H1 (cell line): ENCODE data around the gene AREG. TPM values are rescaled to one million over a fixed set of nuclear protein-coding genes. Genes with fewer than 3 reads are reported as not detected.

ENCODE experiments used
- CTCF ChIA-PET: fragments of 300-600 bp; sonication (Branson Sonifier 250); formaldehyde crosslinking; loops from one replicate; lab custom pipeline; 2021; ENCODE audit not compliant: partially characterized antibody; lab: Charles Lee
- POLR2A ChIA-PET: fragments of 300-600 bp; sonication (Branson Sonifier 250); formaldehyde crosslinking; loops from one replicate; lab custom pipeline; 2021; ENCODE audit warnings: inconsistent platforms; ENCODE audit not compliant: partially characterized antibody; lab: Charles Lee
- DNase-seq, 2 experiments: peaks; one replicate each; pipeline versions ENCODE4 v3.0.0 to v3.0.0-alpha.2; 2010 to 2022; ENCODE audit warnings: low spot score in 2 of 2, low read depth in 1 of 2, mixed read lengths in 1 of 2
- FAIRE-seq: peaks from 2 replicates; lab custom pipeline; 2011; peaks lifted over from hg19 to GRCh38; lab: Jason Lieb, UNC
- H2AFZ ChIP-seq: 2 replicates; pipeline ENCODE4 v1.8.1; 2012; ENCODE audit warnings: low read length, inconsistent platforms
- H2AK5ac ChIP-seq: 2 replicates; pipeline ENCODE4 v1.6.1; 2013; ENCODE audit warnings: low read depth, low read length
- H2BK120ac ChIP-seq: replicated peaks from 2 replicates; pipeline ENCODE3; 2013; ENCODE audit warnings: low read depth, low read length, inconsistent platforms
- H2BK12ac ChIP-seq: 2 replicates; pipeline ENCODE4 v1.6.1; 2013; ENCODE audit warnings: low read depth, low read length
- H2BK15ac ChIP-seq: 2 replicates; pipeline ENCODE4 v1.6.1; 2013; ENCODE audit warnings: low read length
- H2BK20ac ChIP-seq: 2 replicates; pipeline ENCODE4 v1.6.1; 2013; ENCODE audit warnings: low read length
- H2BK5ac ChIP-seq: 2 replicates; pipeline ENCODE4 v1.6.1; 2013; ENCODE audit warnings: low read depth, low read length
- H3K14ac ChIP-seq: 2 replicates; pipeline ENCODE4 v1.6.1; 2013; ENCODE audit warnings: inconsistent platforms; ENCODE audit not compliant: insufficient read length
- H3K18ac ChIP-seq: 2 replicates; pipeline ENCODE4 v1.6.1; 2013; ENCODE audit warnings: low read length; ENCODE audit errors: extremely low read depth
- H3K23ac ChIP-seq: 2 replicates; pipeline ENCODE4 v1.6.1; 2013; ENCODE audit warnings: inconsistent platforms; ENCODE audit not compliant: insufficient read length
- H3K23me2 ChIP-seq: 2 replicates; pipeline ENCODE4 v1.6.1; 2013; ENCODE audit warnings: low read depth, low read length
- H3K27ac ChIP-seq: 2 replicates; pipeline ENCODE4 v1.6.1; 2011; ENCODE audit warnings: low read depth, low read length, inconsistent platforms
- H3K27me3 ChIP-seq, 4 experiments: replicated peaks in 1 of 4; 1 replicate in 1 of 4; 2 replicates in 3 of 4; pipeline versions ENCODE4 v1.6.1 to v1.8.1; 2011 to 2013; ENCODE audit warnings: low read length in 3 of 4, mild to moderate bottlenecking in 3 of 4, inconsistent platforms in 2 of 4, mixed read lengths in 2 of 4, moderate library complexity in 1 of 4; ENCODE audit not compliant: control insufficient read depth in 3 of 4, insufficient read depth in 3 of 4; ENCODE audit errors: extremely low read depth in 1 of 4
- H3K36me3 ChIP-seq, 4 experiments: 2 replicates each; pipeline versions ENCODE4 v1.6.1 to v1.8.1; 2011 to 2013; ENCODE audit warnings: mild to moderate bottlenecking in 4 of 4, low read length in 3 of 4, moderate library complexity in 2 of 4, control low read depth in 1 of 4, inconsistent platforms in 1 of 4; ENCODE audit not compliant: insufficient read depth in 4 of 4, control insufficient read depth in 2 of 4
- H3K4ac ChIP-seq: replicated peaks from 2 replicates; pipeline ENCODE3; 2013; ENCODE audit warnings: low read length, low read depth, mixed read lengths, inconsistent platforms; ENCODE audit not compliant: insufficient read length
- H3K4me1 ChIP-seq, 4 experiments: replicated peaks in 1 of 4; 1 replicate in 1 of 4; 2 replicates in 3 of 4; pipeline versions ENCODE4 v1.6.1 to v1.8.1; 2011 to 2013; ENCODE audit warnings: low read length in 3 of 4, inconsistent platforms in 2 of 4, mixed read lengths in 1 of 4; ENCODE audit not compliant: insufficient read depth in 4 of 4, control insufficient read depth in 3 of 4
- H3K4me2 ChIP-seq, 2 experiments: 2 replicates each; pipeline versions ENCODE4 v1.6.1 to v1.8.1; 2011 to 2013; ENCODE audit warnings: low read depth in 2 of 2, low read length in 2 of 2, control low read depth in 1 of 2, inconsistent platforms in 1 of 2, mild to moderate bottlenecking in 1 of 2; ENCODE audit not compliant: insufficient read depth in 1 of 2
- H3K4me3 ChIP-seq, 4 experiments: fragments of 200-600, 300-600 bp in 1 of 4; sonication (generic), shearing (Covaris generic), sonication (Bioruptor Twin) in 1 of 4; 2 replicates each; pipeline versions ENCODE4 v1.5.1 to v1.8.1; 2011 to 2016; ENCODE audit warnings: low read length in 4 of 4, low read depth in 3 of 4, control low read depth in 2 of 4, inconsistent platforms in 2 of 4, mild to moderate bottlenecking in 2 of 4, mixed read lengths in 1 of 4, moderate library complexity in 1 of 4; ENCODE audit not compliant: insufficient read depth in 2 of 4; ENCODE audit errors: extremely low read depth in 1 of 4
- H3K56ac ChIP-seq: replicated peaks from 2 replicates; pipeline ENCODE3; 2013; ENCODE audit warnings: low read depth, mild to moderate bottlenecking, mixed read lengths, low read length, inconsistent platforms; ENCODE audit not compliant: insufficient read length
- H3K79me1 ChIP-seq: 2 replicates; pipeline ENCODE4 v1.6.1; 2013; ENCODE audit warnings: low read depth, low read length, control low read depth
- H3K79me2 ChIP-seq, 2 experiments: 2 replicates each; pipeline versions ENCODE4 v1.6.1 to v1.8.1; 2012 to 2013; ENCODE audit warnings: low read length in 2 of 2, mild to moderate bottlenecking in 2 of 2, inconsistent platforms in 1 of 2; ENCODE audit not compliant: insufficient read depth in 2 of 2, control insufficient read depth in 1 of 2
- H3K9ac ChIP-seq, 4 experiments: replicated peaks in 1 of 4; 1 replicate in 1 of 4; 2 replicates in 3 of 4; pipeline versions ENCODE4 v1.6.1 to v1.8.1; 2011 to 2013; ENCODE audit warnings: low read depth in 3 of 4, low read length in 3 of 4, control low read depth in 2 of 4, mild to moderate bottlenecking in 2 of 4, moderate library complexity in 2 of 4, inconsistent platforms in 1 of 4; ENCODE audit errors: extremely low read depth in 1 of 4
- H3K9me3 ChIP-seq, 2 experiments: 2 replicates each; pipeline versions ENCODE4 v1.6.1 to v1.8.1; 2012 to 2013; ENCODE audit warnings: mild to moderate bottlenecking in 2 of 2, moderate library complexity in 2 of 2, control low read depth in 1 of 2, inconsistent platforms in 1 of 2, low read depth in 1 of 2, low read length in 1 of 2, mixed read lengths in 1 of 2; ENCODE audit not compliant: insufficient read depth in 2 of 2
- H4K20me1 ChIP-seq, 2 experiments: replicated peaks in 1 of 2; 2 replicates each; pipeline versions ENCODE3 to v1.8.1; 2011 to 2013; ENCODE audit warnings: inconsistent platforms in 2 of 2, low read length in 2 of 2, mild to moderate bottlenecking in 1 of 2; ENCODE audit not compliant: insufficient read depth in 2 of 2, control insufficient read depth in 1 of 2
- H4K5ac ChIP-seq: 2 replicates; pipeline ENCODE4 v1.6.1; 2013; ENCODE audit warnings: low read length, low read depth, mixed read lengths, inconsistent platforms; ENCODE audit not compliant: insufficient read length
- H4K8ac ChIP-seq: 2 replicates; pipeline ENCODE4 v1.8.0; 2013; ENCODE audit warnings: mild to moderate bottlenecking, moderate library complexity, low read length, inconsistent platforms; ENCODE audit not compliant: insufficient read depth; ENCODE audit errors: extremely low read depth
- H4K91ac ChIP-seq: replicated peaks from 2 replicates; pipeline ENCODE3; 2013; ENCODE audit warnings: low read length, mixed read lengths, inconsistent platforms; ENCODE audit not compliant: insufficient read length
- POLR2A ChIP-seq, 2 experiments: IDR thresholded peaks; 1 replicate in 1 of 2; 2 replicates in 1 of 2; pipeline ENCODE4 v1.6.1; 2011; ENCODE audit warnings: low read depth in 2 of 2, low read length in 2 of 2, mild to moderate bottlenecking in 2 of 2; ENCODE audit errors: control extremely low read depth in 1 of 2
- SUZ12 ChIP-seq: fragments of 200-600 bp; sonication (generic); IDR thresholded peaks from 2 replicates; pipeline ENCODE4 v1.6.1; 2012; ENCODE audit warnings: mild to moderate bottlenecking, inconsistent platforms, low read length, moderate library complexity, mixed read lengths
- TAF1 ChIP-seq: IDR thresholded peaks from 2 replicates; pipeline ENCODE4 v1.6.1; 2011; ENCODE audit warnings: mild to moderate bottlenecking, low read depth, low read length
- WGBS, 2 experiments: shearing (Covaris generic) in 1 of 2; methylation state at CpG; one replicate each; pipeline versions ENCODE4 v1.1.6 to v1.1.7; 2013 to 2015; ENCODE audit warnings: low lambda C conversion rate in 2 of 2, mixed read lengths in 2 of 2, inconsistent platforms in 1 of 2, low coverage in 1 of 2, missing lambda C conversion rate in 1 of 2; ENCODE audit not compliant: insufficient replicate concordance in 2 of 2, insufficient coverage in 1 of 2, insufficient read length in 1 of 2; ENCODE audit errors: extremely low coverage in 1 of 2, missing lambda C conversion rate in 1 of 2; 5-methylcytosine and 5-hydroxymethylcytosine counted together
- polyA plus RNA-seq, 7 experiments: library from polyadenylated mRNA; depleted of rRNA in 3 of 7; stranded (reverse) in 5 of 7; unstranded in 2 of 7; fragments of >200 nt in 5 of 7; fragments of 200-250 nt in 2 of 7; gene quantifications; 1 replicate in 5 of 7; 2 replicates in 1 of 7; 4 replicates in 1 of 7; pipeline versions ENCODE4 v1.2.1 to v1.2.3, GENCODE V29; 2011 to 2013; ENCODE audit warnings: missing spikeins in 2 of 7, mixed read lengths in 2 of 7
- total RNA-seq: library from RNA; stranded (reverse); fragmentation: NEBNext Ultra II Directional; extraction: Animal tissue kit (Norgen Biotek cat#: 25700); gene quantifications from 2 replicates; pipeline ENCODE4 v1.2.1, GENCODE V29; 2021

The AREG gene
- total and polyA plus RNA-seq, 2 of the 8 experiments (the other 6 are each of a cell fraction or from before 2014, with no cell fraction given): not detected

DNA sequence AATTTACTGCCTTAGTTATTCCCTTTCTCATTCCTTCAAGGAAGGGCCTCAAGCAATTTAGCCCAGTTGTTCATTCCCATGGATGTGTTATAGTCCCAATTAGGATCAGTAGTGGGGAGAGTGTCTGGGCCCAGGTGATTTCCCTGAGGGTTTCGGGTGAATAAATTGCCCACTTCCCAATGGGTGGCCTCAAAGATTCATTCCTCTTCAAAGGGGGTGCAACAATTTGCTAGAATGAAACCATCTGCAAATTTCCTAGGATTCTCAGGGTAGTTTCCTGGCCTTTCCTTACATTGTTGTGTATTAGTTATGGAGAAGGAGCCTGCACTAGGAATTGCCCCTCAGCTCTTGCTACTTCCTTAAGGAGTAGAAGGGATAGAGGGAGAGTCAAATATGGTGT lies 6.3 kb upstream of the AREG start:
- no peak overlapping the region for H3K27ac ChIP-seq
- POLR2A ChIA-PET: no interaction called here
- no peaks in the 10 kb centered on the region for H3K27me3 ChIP-seq
- no peaks in the 10 kb centered on the region for H3K36me3 ChIP-seq
- H4K91ac ChIP-seq: no peak overlapping the region
- no peaks in the 10 kb centered on the region for H3K79me1 ChIP-seq
- no peaks in the 10 kb centered on the region for H3K9me3 ChIP-seq
- H4K20me1 ChIP-seq: no peaks in the 10 kb centered on the region
- no peak for FAIRE-seq
- H3K56ac ChIP-seq: no peak overlapping the region
- H2BK120ac ChIP-seq: no peak overlapping the region
- H2AFZ ChIP-seq: no peak overlapping the region
- TF ChIP-seq TAF1 (no peak), SUZ12 (no peak), POLR2A (IDR thresholded peaks at IDR 0.05; ENCODE audit: control extremely low read depth in 1 of 2, low read depth in 2 of 2, low read length in 2 of 2) (no peak)
- TF ChIP-seq, all 59 proteins: peak for 0
- H3K4me3 ChIP-seq: no peak overlapping the region
- H4K8ac ChIP-seq: no peak overlapping the region
- no peak overlapping the region for H3K9ac ChIP-seq
- H2BK12ac ChIP-seq: no peak overlapping the region
- CTCF ChIA-PET: no interaction called here
- no peak overlapping the region for H2BK5ac ChIP-seq
- no peak overlapping the region for H3K4ac ChIP-seq
- H2AK5ac ChIP-seq: no peak overlapping the region
- H3K4me1 ChIP-seq: no peaks in the 10 kb centered on the region
- no peak overlapping the region for H2BK20ac ChIP-seq
- no peak overlapping the region for H3K18ac ChIP-seq
- DNase-seq: no peak
- 93% methylated on average over 1 of the region's 1 CpG; no CpG with 5 or more reads in 1 of the 2 experiments for WGBS, 2 experiments
- no peak overlapping the region for H3K4me2 ChIP-seq
- no peaks in the 10 kb centered on the region for H3K79me2 ChIP-seq
- H3K23me2 ChIP-seq: no peaks in the 10 kb centered on the region
- H4K5ac ChIP-seq: no peak overlapping the region
- no peak overlapping the region for H3K14ac ChIP-seq
- no peak overlapping the region for H2BK15ac ChIP-seq
- H3K23ac ChIP-seq: no peak overlapping the region
